NCI-H2171 (cell line): Measurements from ENCODE around the gene FIGNL2.
"Not testable (repeated sequence)": the region's sequence is repeated elsewhere in the genome, so short reads cannot be mapped to it uniquely, and the experiment has no call there.

Experiments used
- DNase-seq: peaks from one replicate; lab custom pipeline; 2025; lab: John Stamatoyannopoulos, UW

Gene FIGNL2

GRCh38 chr12:51834411-51834810 lies 14.1 kb downstream of the FIGNL2 start:
- DNase-seq, result no peak

- no peak for DNase-seq
Observed at GRCh38 chr12:51833448-51834227, 14.9 kb downstream of the FIGNL2 start.

- DNase-seq, result no peak
Observed at GRCh38 chr12:51832354-51833107, 16.0 kb downstream of the FIGNL2 start.

- not testable (repeated sequence) for DNase-seq
Observed at GRCh38 chr12:51831817-51832216, 16.7 kb downstream of the FIGNL2 start.

- no peak for DNase-seq
Observed at GRCh38 chr12:51829641-51830040, 18.9 kb downstream of the FIGNL2 start.

GRCh38 chr12:51829011-51829481 lies 19.5 kb downstream of the FIGNL2 start:
- DNase-seq, result no peak

GRCh38 chr12:51827925-51828818 lies 20.3 kb downstream of the FIGNL2 start:
- DNase-seq, result no peak

- no peak for DNase-seq
Observed at GRCh38 chr12:51826881-51827280, 21.6 kb downstream of the FIGNL2 start.

GRCh38 chr12:51825216-51825615 lies 23.3 kb downstream of the FIGNL2 start:
- DNase-seq, result no peak

GRCh38 chr12:51823875-51824565 lies 24.5 kb downstream of the FIGNL2 start:
- peak; percentile 56 for DNase-seq

- no peak for DNase-seq
Observed at GRCh38 chr12:51822956-51823355, 25.6 kb downstream of the FIGNL2 start.

- no peak for DNase-seq
Observed at GRCh38 chr12:51822261-51822616, 26.3 kb downstream of the FIGNL2 start.

- no peak for DNase-seq
Observed at GRCh38 chr12:51821440-51822260, 26.9 kb downstream of the FIGNL2 start.

GRCh38 chr12:51820526-51821439 lies 27.7 kb downstream of the FIGNL2 start:
- DNase-seq, result peak; percentile 85

- peak; percentile 66 for DNase-seq
Observed at GRCh38 chr12:51819736-51820525, 28.6 kb downstream of the FIGNL2 start.

GRCh38 chr12:51818566-51819300 lies 29.8 kb downstream of the FIGNL2 start:
- no peak for DNase-seq

- DNase-seq, result no peak
Observed at GRCh38 chr12:51818086-51818485, 30.4 kb downstream of the FIGNL2 start.
